Urinary bladder (tissue), 4 donors: ENCODE data around the gene RTKN2. TPM values are rescaled to one million over a fixed set of nuclear protein-coding genes. Genes with fewer than 3 reads are reported as not detected.

Source experiments
- DNase-seq: peaks from one replicate; pipeline ENCODE4 v3.0.0-alpha.2; 2015; ENCODE audit errors: extremely low spot score
- H3K27ac ChIP-seq: one replicate; pipeline ENCODE4 v1.5.1; 2013; ENCODE audit warnings: low read depth, mild to moderate bottlenecking, moderate library complexity
- H3K36me3 ChIP-seq: one replicate; pipeline ENCODE4 v1.6.1; 2013; ENCODE audit warnings: mild to moderate bottlenecking, moderate library complexity; ENCODE audit not compliant: insufficient read depth
- H3K4me1 ChIP-seq: one replicate; pipeline ENCODE4 v1.6.1; 2013; ENCODE audit warnings: mild to moderate bottlenecking, moderate library complexity; ENCODE audit not compliant: insufficient read depth
- H3K4me3 ChIP-seq: one replicate; pipeline ENCODE4 v1.5.1; 2013; ENCODE audit warnings: low read depth, low read length
- WGBS: extraction: QIAGEN DNeasy Blood & Tissue Kit; methylation state at CpG from one replicate; pipeline ENCODE4 v1.1.7; 2013; 5-methylcytosine and 5-hydroxymethylcytosine counted together
- polyA plus RNA-seq: library from polyadenylated mRNA; stranded (reverse); fragments of 200-250 nt; gene quantifications from one replicate; pipeline ENCODE4 v1.2.3, GENCODE V29; 2013
- total RNA-seq: library from RNA; depleted of rRNA; stranded (reverse); fragments of >200 nt; gene quantifications from one replicate; pipeline ENCODE4 v1.2.3, GENCODE V29; 2014
- donor health status: healthy with polysubstance abuse.
- donor health status: healthy.

RTKN2 gene
- total and polyA plus RNA-seq, 2 donors: 0.06 to 12.2 TPM

DNA sequence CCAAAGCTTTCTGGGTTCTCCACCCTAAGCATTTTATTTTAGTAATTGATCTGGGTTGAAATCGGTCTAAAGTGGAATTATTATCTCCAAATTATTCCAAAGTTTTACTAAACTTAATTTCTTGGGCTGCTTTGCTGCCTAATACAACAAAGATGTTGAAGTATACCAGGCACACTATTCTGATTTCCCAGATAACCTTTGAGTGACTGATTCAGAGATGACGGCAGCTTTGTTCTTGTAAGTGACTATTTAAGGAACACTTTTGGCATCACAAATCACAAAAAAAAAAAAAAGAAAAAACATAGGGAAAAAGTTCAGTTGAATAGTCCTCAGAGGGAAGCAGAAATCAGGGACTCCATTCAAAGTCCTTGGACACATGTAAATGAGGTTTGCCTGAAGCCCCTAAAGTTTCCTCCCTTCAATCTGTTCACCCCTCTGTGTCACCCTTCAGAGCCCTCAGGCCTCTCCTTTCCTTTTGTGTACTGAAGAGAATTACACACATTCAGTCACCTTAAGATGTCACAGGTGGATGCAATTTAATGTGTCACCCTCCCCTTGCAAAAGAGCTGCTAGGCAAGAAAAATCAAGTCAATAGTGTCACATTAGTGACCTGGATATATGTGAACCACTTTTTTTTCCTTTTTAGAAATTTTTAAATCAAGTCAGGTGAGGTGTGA lies 81.5 kb downstream of the RTKN2 start:
- H3K4me1 ChIP-seq: no peaks in the 10 kb centered on the region
- no peak for DNase-seq
- H3K4me3 ChIP-seq: no peak overlapping the region
- H3K27ac ChIP-seq: no peak overlapping the region
- no peaks in the 10 kb centered on the region for H3K36me3 ChIP-seq
- 39% methylated on average over 2 of the region's 2 CpGs for WGBS

DNA sequence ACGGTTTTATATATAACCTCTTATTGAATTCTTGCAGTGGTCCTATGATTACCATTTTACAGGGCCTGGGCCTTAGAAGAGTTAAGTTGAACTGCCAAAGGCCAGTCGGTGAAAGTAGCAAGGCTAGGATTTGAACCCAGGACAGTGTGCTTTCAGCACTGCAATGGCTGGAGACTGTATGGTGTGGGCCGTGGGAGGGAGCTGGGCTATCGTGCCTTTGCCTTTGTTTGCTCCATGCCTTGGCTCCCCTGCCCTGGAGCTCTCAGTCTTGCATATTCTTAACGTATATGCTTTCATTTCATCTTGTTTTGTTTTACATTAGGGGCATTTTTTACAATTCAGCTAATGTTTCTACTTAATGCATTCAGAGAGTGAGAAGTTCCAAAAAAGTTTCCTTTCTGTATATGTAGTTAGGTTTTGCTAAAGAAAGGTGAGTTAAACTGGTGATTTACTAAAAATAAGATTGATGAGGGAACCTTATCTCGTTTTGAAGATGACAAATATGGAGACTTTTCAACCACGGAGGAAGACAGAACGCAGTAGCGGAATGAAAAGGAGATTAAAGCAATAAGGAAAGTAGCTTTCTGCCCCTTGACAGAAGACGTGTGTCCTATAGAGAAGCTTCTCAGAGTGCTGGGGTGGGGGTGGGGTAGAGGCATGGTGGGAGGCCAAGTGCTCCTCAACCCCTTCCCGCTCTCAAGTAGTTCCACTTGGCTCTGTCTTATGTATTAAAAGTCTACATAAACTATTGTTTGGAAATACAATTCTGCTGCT lies 82.5 kb downstream of the RTKN2 start:
- no peak overlapping the region for H3K27ac ChIP-seq
- WGBS: 64% methylated on average over 11 of the region's 11 CpGs

DNA sequence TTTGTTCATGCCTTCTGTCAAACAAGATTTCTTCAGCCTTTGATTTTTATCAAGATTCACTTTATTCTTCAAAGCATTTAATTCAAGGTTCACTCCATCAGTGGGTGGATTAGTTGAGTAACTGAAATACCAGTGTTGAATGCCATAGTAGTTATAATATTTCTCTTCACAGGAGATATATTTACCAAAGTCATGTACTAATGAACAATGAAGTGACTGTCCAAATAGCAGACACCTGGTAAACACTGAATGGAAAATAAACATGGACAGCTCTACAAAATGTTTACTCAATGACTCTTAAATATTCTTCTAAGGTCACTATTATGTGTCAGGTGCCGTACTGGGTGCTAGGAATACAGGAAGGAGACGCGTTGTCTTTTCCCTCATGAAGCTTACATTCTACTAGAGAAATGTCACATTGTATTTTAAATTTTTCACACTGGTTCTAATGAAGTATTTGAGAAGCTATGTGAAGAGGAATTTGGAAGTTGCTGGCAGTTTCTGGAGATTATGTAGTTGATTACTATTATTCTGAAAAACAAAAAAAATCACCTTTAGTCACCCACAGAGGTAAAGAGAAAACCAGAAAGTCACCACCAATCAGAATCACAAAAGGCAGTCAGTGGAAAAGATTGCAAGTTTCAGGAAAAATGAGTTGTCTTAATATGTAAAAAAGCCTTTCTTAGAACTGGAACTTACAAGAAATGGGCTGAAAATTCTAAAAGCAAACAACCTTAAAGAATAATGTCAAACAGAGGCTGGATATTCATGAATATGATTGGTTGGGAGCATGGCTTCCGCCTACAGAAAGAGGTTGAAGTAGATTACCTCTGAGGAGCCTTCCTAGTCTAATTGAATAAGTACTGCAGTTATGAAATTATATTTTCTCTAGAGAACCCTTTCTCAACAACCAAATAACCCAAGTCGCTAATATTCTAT lies 84.5 kb downstream of the RTKN2 start:
- Histone ChIP-seq H3K27ac (no peak overlapping the region), H3K4me3 (no peak overlapping the region), H3K36me3 (no peaks in the 10 kb centered on the region), H3K4me1 (no peaks in the 10 kb centered on the region)
- 95% methylated on average over 5 of the region's 5 CpGs for WGBS
- DNase-seq: no peak

More for the DNA sequence above, 82.5 kb downstream of the RTKN2 start:
- Histone ChIP-seq H3K36me3 (no peaks in the 10 kb centered on the region), H3K4me1 (no peaks in the 10 kb centered on the region), H3K4me3 (no peak overlapping the region)
- no peak for DNase-seq

DNA sequence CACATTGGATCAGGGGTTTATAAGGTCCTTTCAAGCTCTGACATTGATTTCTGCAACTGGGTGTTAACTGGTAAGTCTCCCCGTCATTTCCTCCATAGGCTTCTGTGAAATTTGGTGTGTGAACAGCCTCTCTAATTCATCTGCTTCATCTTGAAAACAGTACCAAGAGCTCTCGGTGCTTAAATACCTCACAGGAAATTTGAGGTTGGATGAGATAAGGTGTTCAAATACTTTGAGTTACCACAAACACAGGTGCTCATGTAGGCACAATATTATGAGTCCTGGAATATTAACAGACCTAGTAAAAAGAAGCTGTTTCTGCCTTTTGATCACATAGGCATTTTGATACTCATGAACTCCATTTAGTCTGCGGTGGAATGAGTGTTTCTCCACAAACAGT lies 85.2 kb downstream of the RTKN2 start:
- no peaks in the 10 kb centered on the region for H3K4me1 ChIP-seq
- WGBS: 72% methylated on average over 3 of the region's 3 CpGs
- no peak for DNase-seq

DNA sequence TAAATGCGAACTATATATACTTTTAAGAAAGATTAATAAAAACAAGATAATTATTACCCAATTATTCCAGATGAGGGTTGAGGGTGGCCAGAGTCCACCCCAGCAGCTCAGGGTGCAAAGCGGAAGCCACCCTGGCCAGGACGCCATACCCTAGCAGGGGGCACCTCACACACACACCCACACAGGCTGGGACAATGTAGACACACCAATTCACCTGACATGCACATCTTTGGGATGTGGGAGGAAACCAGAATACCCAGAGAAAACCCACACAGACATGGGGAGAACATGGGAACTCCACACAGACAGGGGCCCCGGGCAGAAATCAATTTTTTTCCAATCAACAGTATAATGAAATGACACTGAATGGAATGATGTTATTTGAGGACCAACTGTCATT lies 86.0 kb downstream of the RTKN2 start:
- Histone ChIP-seq H3K4me1 (no peaks in the 10 kb centered on the region), H3K36me3 (no peaks in the 10 kb centered on the region), H3K4me3 (no peak overlapping the region), H3K27ac (no peak overlapping the region)
- WGBS: 93% methylated on average over 4 of the region's 4 CpGs
- DNase-seq: no peak

More for the DNA sequence above, 85.2 kb downstream of the RTKN2 start:
- H3K27ac ChIP-seq: no peak overlapping the region
- H3K36me3 ChIP-seq: no peaks in the 10 kb centered on the region
- no peak overlapping the region for H3K4me3 ChIP-seq

DNA sequence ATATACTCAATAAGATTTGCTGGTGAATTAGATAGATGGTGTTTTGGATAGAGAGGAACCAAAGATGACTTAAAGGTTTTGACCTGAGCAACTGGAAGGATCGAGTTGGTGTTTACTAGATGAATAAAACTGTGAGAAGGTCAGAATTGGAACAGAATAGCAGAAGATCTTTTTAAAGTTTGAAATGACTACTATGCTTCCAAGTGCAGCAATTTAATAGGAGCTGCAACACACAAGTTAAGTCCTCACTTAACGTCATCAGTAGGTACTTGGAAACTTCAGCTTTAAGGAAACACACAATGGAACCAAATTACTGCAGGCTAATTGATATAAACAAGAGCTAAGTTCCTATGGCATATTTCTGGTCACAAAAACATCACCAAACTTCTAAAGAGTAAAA lies 86.5 kb downstream of the RTKN2 start:
- H3K4me1 ChIP-seq: no peaks in the 10 kb centered on the region
- no peak overlapping the region for H3K27ac ChIP-seq
- no peak for DNase-seq
- 61% methylated on average over 2 of the region's 2 CpGs for WGBS
- no peaks in the 10 kb centered on the region for H3K36me3 ChIP-seq
- no peak overlapping the region for H3K4me3 ChIP-seq

DNA sequence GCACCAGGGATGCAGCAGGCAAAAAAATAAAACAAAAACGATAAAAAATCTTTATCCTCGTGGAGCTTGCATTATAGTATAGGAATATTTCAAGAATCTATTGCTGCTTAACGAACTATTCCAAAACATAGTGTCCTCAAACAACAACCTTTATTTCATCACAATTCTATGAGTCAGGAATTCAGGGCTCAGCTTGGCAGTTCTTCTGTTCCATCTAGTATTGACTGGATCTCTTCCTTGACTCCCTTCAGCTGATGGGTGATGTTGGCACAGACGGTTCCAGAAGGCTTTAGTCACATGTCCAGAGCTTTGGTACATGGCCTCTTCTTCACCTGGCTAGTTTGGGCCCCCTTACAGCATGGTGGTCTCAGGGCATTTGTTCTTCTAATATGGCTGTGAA lies 88.0 kb downstream of the RTKN2 start:
- no peak for DNase-seq
- Histone ChIP-seq H3K4me3 (no peak overlapping the region), H3K4me1 (no peaks in the 10 kb centered on the region), H3K27ac (no peak overlapping the region), H3K36me3 (no peaks in the 10 kb centered on the region)
- 97% methylated on average over 4 of the region's 4 CpGs for WGBS

DNA sequence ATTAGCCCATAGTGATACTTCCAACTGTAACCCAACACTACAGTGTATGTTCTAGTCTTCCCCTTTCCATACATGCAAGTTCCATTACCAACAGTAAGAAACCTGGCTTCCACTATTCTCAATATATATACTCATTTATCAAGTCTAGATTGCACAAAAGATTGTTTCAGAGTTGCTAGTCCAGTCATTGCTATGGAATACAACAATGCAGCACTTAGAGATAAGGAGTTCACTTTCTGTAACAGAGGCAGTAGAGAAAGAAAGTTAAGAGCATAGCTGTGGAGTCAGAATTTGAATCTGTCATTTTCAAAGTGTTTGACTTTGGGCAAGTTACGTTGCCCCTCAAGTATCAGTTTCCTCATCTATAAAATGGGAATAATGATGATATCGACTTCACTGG lies 90.1 kb downstream of the RTKN2 start:
- Histone ChIP-seq H3K27ac (no peak overlapping the region), H3K4me3 (no peak overlapping the region), H3K36me3 (no peaks in the 10 kb centered on the region), H3K4me1 (no peaks in the 10 kb centered on the region)
- WGBS: 98% methylated on average over 2 of the region's 2 CpGs
- DNase-seq: no peak

DNA sequence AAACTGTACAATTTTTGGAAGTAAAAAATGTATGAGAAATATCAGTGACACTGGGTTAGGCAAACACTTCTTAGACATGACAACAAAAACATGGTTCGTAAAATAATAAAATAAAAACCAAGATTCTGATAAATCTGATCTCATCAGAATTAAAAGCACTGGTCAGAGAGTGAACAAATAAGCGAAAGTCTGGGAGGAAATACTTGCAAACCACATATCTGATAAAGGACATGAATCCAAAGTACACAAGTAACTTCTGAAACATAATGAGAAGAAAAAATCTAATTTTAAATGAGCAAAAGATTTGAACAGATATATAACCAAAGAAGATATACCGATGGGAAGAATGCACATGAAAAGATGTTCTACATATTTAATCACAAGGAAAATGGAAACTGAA lies 91.5 kb downstream of the RTKN2 start:
- Histone ChIP-seq H3K27ac (no peak overlapping the region), H3K4me3 (no peak overlapping the region), H3K36me3 (no peaks in the 10 kb centered on the region), H3K4me1 (no peaks in the 10 kb centered on the region)
- WGBS: 82% methylated on average over 3 of the region's 3 CpGs
- no peak for DNase-seq

DNA sequence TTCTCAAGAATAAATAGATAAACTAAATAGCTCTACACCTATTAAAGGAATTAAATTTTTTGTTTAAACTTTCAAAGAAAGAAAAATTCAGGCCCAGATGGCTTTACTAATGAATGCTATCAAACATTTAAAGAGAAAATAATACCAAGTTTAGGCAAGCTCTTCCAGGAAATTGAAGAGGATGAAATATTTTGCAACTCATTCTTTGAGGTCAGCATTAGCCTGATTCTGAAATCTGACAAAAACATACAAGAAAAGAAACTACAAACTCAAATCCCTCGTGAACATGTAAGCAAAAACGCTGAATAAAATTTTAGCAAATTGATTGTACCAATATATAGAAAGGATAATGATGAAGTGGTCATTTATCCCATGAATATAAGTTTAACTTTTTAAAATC lies 93.4 kb downstream of the RTKN2 start:
- H3K4me1 ChIP-seq: no peaks in the 10 kb centered on the region
- 79% methylated on average over 2 of the region's 2 CpGs for WGBS
- no peak overlapping the region for H3K4me3 ChIP-seq
- H3K36me3 ChIP-seq: no peaks in the 10 kb centered on the region
- H3K27ac ChIP-seq: no peak overlapping the region
- no peak for DNase-seq

DNA sequence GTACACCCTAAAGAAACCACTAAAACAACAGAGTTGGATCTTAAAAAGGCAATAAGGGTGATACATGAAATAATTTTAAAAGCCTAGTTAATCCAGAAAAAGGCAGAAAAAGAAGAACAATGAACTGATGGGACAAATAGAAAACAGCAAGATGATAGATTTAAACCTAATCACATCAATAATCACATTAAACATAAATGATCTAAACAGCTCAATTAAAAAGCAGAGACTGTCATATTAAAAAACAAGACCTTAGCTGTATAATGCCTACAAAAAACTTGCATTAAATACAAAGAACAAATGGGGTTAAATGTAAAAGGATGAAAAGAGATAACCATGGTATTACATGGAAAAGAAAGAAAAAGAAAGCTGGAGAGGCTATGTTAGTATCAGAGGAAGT lies 96.2 kb downstream of the RTKN2 start:
- Histone ChIP-seq H3K4me3 (no peak overlapping the region), H3K4me1 (no peaks in the 10 kb centered on the region), H3K27ac (no peak overlapping the region), H3K36me3 (no peaks in the 10 kb centered on the region)
- no peak for DNase-seq

DNA sequence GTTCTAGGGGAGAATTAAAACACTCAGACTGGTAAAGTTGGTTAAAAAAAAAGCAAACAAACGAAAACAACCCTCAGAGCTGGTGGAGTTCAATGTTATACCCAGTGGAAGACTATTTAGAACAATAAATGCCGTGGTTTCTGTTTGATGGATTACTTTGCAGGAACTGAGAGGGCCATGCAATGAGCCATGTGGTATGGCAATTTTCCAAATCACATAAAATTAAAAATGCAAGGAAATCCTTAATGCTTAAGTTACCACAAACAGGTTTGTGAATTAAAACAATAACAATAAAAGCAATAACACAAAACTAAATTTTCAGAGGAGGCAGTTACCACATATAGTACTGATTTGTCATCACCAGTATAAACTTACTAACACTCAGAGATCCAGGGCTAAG lies 96.9 kb downstream of the RTKN2 start:
- DNase-seq: no peak
- Histone ChIP-seq H3K27ac (no peak overlapping the region), H3K4me3 (no peak overlapping the region), H3K4me1 (no peaks in the 10 kb centered on the region), H3K36me3 (no peaks in the 10 kb centered on the region)
- WGBS: 73% methylated on average over 2 of the region's 2 CpGs

DNA sequence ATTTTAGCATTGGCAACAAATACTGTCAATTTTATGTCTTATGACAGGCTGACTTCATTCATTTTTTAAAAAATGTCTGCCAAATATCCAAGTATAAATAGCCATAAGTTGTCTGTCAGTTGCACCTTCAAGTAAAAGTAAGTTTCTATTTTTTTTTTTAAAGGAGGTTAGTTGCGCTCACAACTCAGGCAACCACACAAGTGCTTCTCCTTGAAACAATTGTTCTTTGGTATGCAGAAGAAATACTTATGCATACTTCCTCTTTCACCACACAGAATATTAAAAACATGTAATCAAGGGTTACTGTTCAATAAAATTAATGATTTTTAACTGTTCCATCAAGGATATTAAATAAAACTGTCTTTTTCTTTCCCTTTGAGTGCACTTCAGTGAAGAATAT lies 97.9 kb downstream of the RTKN2 start:
- WGBS: 96% methylated on average over 1 of the region's 1 CpG
- Histone ChIP-seq H3K36me3 (no peaks in the 10 kb centered on the region), H3K27ac (no peak overlapping the region), H3K4me1 (no peaks in the 10 kb centered on the region), H3K4me3 (no peak overlapping the region)
- no peak for DNase-seq
